HG03175 (cell line): ENCODE data around the gene GNG8.
"Not testable (repeated sequence)": the region's sequence is repeated elsewhere in the genome, so short reads cannot be mapped to it uniquely, and the experiment has no call there.

ENCODE experiments used
- ATAC-seq: cut with Tn5 transposase; IDR thresholded peaks from one replicate; pipeline ENCODE4 v1.9.1; 2021; ENCODE audit warnings: mild to moderate bottlenecking, moderate library complexity; ENCODE audit not compliant: unreplicated experiment

GNG8 gene

DNA sequence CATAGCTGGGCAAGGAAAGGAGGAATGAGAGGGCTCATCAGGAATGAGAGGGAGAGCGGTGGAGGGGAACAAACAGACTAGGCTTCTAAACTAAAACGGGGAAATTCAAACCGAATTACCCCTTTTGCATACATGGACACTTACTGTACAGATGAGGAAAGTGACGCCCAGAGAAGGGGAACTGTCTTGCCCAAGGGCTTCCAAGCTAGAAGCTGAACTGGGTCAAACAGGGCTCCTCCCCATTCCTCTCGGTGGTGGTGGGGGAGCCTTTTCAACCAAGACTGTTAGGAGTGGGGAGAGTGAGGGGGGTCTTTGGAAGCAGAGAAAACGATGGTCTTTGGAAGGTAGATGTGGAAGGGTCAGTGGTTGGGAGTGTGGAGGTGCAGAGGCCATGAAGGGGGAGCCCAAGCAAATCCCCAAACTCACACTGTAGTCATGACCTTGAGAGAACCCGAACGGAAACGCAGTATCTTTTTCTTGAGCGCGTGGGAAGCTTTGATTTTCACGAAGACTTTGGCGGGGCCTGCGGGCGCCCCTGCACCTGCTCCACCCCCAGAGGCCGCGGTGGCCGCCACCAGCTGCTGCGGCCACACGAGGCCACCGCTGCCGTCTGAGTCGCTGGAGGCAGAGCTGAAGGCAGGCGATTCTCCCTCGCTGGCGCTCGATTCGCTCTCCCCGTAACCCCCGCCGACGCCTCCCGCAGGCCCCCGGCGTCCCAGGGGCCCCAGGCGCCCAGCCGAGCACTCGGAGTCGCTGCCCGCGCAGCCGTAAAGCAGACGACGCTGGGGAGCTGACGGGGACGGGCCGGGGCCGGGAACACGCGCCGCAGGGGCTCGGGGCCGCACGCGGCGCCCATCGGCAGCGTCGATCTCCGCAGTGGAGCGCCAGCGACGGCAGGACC, 12.3 kb upstream of the GNG8 start:
- ATAC-seq = no peak

DNA sequence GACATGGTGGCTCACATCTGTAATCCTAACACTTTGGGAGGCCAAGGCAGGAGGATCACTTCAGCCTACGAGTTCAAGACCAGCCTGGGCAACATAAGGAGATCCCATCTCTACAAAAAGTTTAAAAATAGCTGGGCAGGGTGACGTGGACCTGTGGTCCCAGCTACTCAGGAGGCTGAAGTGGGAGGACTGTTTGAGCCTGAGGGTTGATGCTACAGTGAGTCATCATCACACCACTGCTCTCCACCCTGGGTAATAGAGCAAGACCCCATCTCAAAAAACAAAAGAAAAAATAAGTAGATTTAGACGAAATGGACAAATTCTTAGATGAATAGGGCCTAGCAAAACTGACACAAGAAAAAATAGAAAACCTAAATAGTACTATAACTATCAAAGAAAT, 10.4 kb upstream of the GNG8 start:
- no peak for ATAC-seq

DNA sequence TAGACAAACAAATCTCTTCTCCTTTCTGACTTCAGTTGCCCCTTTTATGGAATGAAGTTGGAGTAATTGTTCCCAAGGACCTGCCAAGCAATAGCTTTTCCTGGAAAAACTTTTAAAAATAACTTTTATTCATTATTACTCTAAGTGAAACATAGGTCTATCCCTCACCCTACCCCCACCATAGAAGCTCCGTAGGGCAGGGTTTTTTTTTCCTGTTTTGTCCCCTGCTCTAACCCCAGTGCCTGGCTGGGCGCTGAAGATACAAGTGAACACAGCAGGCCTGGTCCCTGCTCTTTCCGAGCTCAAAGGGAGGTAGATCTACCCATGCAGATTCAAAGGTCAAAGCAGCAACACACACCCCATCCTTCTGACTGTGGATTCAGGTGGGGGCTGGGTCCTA, 8.7 kb upstream of the GNG8 start:
- ATAC-seq = no peak

DNA sequence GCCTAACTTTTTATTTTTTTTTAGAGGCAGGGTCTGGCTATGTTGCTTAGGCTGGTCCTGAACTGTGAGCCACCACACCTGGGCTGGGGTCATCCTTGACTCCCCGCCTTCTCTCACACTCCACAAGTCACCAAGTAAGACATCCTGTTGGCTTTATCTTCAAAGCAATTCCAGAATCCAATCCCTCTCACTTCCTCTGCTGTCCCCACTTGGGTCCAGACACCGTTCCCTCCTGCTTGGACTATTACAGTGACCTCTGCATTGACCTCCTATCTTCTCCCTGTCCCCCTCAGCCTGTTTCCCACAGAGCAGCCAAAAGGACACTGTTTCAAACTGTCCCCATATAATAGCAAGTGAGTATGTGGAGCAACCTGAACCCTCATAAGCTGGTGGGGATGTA, 4.7 kb upstream of the GNG8 start:
- ATAC-seq = no peak

DNA sequence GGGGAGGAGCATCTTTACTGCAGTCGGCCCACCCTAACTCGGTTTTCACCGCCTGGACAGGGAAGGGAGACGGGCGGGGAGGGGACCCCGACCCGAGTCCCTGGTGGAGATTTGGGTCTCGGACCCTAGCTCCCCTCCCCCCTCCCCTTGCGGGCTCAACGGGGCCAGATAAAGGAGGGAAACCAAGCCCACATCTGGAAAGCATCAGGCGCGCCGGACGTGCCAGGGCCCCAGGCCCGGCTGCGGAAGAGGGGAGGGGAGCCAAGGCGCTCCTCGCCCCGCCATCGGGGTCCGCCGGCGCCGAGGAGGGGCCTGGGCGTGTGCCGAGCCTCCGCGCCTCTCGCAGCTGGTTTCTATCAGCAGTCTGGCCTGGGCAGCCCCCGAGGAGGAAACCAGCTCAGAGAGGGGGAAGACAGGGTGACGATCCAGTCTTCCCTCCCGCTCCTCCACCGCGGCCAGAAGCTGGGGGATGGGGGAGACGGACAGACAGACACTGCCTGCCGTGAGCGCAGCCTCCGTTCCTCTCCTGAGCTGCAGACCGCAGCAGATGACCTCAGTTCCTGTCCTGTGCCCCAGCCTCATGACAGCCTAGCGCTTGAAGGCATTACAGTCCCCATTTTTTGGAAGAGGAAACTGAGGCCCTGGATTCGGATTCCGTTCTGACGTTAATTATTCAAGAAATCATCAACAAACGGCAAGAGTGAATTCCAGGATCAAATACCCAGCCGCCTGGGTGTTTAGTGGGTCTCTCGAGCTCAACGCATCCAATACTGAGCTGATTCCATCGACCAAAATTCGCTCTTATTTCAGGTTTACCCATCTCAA, 3.6 kb upstream of the GNG8 start:
- no peak for ATAC-seq

DNA sequence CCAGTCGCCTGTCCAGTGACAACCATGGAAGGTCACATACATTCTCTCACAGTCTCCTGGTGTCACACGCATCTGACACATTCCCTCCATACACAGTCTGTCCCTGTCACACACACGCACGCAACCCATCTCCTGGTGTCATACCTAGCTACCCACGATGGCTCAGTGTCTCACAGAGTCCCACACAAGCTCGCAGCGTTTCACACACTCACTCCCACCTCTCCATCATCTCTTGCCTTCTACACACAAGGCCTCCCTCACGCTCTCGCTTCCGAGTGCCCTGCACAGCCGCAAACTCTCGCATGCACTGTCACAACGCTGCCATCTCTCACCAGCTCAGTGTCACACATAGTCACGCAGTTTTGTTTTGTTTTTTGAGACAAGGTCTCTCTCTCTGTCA, 1.2 kb upstream of the GNG8 start:
- no peak for ATAC-seq

DNA sequence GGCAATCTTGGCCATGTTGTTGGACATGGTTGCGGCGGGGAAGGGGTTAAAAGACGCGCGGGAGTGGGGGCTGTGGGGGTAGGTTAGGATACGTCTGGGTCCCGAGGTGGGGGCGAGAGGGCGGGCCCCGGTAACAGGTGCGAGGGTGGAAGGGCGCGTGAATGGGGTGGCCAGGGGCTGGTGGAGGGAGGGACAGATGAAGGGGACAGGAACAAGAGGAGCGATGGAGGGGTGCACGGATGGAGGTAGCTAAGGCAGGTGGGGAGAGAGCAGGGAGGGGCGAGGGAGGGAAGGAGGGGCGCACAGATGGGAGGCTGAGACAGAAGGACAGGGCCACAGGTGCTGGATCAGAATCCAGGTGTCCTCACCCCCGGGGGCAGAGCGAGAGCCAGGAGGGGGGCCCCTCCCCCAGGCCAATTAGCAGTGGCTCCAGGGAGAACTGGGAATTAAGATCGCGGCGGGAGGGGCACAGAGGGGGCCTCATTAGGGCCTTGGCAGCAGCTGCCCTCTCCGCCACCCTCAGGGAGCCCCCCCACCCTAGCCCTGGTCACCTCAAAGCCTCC, 1.3 kb downstream of the GNG8 start:
- ATAC-seq = no peak

DNA sequence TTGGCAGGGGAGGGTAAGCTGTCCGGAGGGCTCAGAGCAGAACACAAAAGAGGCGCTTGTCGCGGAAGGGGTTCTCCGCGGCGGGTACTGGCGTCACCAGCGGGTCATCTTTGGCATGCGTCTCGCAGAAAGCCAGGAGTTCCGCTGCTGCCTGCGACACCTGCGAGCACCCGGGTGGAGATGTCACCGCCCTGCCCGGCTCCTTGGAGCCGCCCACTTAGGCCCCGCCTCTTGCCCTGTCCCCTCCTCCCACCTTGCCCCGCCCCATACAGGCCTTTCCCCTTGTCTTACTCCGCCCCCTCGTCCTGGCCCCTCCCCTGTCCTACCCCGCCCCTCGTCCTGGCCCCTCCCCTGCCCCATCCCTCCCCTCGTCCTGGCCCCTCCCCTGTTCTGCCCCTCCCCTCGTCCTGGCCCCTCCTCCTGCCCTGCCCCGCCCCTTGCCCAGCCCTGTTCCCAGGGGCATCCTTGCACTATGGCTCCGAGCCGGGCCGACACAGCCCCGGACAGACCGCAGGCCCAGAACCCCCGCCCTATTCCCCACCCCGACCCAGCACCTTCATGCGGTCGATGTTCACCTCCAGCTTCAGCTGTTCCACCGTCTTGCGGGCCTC, 1.9 kb downstream of the GNG8 start:
- ATAC-seq = peak; percentile 50

DNA sequence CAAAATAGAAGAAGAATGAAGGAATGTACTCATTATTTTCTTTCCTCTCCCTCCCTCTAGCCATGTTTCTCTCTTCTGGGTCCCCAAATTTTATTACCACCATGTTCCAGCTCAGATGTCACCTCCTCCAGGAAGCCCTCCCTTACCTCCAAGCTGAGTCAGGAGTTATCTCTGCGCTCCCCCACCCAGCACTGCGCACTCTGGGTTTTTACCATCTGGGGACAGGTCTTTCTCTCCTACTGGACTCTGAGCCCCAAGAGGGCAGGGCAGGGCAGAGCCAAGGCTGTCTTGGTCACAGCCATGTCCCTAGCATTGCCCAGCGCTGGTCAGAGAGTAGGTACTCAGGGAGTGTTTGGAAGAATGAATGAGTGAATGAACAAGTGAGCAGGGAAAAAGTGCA, 2.9 kb downstream of the GNG8 start:
- no peak for ATAC-seq

DNA sequence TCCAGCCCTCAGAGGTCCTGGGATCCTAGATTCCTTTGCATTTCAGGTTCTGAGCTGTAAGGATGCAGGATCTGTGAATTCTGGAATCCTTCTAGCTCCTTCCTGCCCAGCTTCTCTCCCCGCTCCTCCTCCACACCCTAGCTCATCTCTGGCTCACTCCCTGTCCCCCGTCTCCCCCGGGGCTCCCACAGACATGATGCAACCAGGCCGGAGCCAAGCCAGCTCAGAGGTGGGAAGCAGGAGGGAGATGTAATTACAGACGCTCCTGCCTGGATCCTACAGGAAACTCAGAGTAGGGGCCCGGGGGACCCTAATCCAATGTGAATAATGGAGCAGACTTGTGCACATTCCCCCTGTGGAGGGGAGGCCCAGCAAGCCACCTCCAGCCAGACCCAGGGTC, 4.5 kb downstream of the GNG8 start:
- no peak for ATAC-seq

DNA sequence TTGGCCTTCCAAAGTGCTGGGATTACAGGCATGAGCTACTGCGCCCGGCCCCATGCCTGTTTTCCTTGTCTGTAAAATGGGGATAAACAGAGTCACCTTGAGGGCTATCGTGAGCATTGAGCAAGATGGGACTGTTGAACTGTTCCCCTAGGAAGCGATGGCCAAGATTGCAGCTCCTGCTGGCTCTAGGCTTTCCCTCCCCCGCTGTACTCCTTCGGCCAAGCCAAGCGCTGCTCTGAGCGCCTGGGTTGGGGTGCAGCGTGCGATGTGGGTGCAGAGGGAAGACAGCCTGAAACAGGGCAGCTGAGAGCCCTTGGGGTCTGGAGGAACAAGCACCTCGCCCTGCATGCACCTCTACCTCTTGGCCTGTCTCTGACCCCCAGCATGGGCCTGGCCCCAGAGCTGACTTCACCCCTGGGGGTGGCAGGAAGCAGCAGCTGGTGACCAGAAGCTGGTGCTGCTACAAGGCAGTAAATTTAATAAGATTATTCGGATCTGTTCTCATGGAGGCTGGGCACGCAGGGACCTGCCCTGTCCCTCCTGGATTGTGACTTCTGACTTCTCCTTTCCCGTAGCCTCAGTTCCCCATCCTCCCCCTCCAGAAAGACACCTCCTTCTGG, 5.3 kb downstream of the GNG8 start:
- ATAC-seq = no peak

DNA sequence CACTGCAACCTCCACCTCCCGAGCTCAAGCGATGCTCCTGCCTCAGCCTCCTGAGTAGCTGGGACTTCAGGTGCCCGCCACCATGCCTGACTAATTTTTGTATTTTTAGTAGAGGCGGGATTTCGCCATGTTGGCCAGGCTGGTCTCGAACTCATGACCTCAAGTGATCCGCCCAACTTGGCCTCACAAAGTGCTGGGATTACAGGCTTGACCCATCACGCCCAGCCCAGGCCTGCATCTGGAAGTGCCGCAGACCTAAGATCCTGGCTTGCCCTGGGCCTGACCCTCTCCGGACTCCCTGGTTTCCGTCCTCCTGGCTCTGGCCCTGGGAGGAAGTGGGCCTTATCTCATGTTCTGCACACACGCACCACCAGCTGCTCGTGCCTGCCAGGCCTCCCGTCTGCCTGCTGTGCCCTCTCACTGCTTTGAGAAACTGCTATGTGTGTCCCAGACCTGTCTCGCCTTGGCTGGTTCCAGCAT, 6.4 kb downstream of the GNG8 start:
- ATAC-seq = no peak

DNA sequence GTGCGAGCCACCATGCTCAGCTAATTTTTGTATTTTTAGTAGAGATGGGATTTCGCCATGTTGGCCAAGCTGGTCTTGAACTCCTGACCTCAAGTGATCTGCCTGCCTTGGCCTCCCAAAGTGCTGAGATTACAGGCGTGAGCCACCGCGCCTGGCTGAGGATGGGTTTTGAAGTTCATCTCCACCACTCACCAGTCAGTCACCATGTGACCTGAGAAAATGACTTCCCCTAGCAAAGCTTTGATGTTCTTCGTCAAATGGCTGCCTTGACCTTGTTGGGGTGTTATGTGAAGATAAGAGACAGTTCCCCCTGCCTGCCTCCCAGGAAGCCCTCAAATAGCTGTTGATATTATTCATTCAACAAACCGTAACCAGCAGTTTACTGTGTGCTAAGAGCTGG, 7.0 kb downstream of the GNG8 start:
- ATAC-seq = not testable (repeated sequence)

DNA sequence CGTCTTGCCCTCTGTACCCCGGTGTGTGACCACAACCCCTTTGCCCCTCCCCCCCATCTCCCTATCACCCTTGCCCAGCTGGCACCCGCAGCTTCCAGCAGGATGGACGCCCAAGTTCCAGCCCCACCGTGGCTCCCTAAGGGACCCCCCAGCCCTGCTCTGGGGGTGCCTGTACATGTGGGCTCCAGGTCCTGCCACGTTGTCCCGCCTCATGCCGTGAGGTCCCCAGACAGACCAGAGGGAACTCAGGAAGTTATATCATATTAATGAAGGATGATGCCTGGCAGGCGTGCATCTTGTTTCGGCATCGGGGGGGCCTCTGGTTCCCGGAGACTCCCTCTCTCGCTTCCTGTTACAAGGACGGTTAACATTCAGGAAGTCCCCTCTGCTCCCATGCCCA, 9.6 kb downstream of the GNG8 start:
- ATAC-seq = no peak

DNA sequence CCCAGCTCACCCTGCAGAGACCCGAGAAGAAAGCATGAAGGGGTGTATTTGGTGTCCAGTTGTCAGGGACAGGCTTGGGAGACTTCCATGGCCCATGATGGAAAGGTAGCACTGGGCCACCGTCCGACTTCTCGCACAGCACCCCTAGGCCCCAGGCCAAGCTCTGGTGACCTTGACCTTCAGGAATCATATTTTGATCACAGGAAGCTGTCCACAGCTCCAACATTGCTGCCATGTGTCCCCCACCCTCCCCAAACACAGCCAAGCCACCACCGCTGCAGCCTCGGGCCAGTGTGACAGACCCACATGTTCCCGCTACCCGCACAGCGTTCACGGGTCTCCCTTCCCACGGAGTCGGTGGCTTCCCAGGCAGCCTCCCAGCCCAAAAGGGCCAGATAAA, 10.3 kb downstream of the GNG8 start:
- ATAC-seq = no peak

DNA sequence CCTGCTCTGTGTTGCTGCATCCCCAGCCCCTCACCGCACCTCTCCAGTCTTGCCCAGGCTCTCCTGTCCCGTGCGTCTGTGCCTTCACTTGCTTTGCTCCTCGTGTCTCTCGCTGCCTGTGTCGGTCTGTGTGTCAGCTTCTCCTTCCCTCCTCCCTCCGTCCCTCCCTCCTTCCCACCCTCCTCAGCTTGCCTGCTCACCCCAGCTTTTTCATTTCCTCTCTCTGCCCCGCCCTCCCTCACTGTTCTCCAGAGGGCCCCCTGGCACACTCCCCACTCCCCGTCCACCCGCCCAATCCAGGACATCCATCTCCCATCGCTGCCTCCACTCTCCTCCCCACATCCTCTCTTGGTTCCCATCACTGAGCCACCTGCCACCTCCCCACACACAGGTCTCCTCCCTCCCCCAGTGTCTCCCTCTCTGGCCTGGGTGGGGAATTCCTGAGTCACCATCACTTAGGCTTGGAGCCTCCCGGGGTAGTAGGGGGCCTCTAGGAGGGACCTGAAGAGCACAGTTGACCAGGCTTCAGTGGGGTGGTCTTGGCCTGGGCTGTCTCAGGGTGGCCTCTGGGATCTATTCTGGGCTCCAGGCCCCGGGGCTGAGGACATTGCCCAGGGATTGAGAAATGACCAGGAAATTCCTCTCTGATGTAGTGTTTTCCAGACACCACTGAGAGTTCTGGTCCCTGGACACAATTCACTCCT, 10.9 kb downstream of the GNG8 start, which contains the start of gene PTGIR:
Gene PTGIR, minus strand, starts transcription at position 132 of the 704 bp plus-strand sequence. CDS start 864 bp downstream, outside the sequence.
- ATAC-seq = no peak

DNA sequence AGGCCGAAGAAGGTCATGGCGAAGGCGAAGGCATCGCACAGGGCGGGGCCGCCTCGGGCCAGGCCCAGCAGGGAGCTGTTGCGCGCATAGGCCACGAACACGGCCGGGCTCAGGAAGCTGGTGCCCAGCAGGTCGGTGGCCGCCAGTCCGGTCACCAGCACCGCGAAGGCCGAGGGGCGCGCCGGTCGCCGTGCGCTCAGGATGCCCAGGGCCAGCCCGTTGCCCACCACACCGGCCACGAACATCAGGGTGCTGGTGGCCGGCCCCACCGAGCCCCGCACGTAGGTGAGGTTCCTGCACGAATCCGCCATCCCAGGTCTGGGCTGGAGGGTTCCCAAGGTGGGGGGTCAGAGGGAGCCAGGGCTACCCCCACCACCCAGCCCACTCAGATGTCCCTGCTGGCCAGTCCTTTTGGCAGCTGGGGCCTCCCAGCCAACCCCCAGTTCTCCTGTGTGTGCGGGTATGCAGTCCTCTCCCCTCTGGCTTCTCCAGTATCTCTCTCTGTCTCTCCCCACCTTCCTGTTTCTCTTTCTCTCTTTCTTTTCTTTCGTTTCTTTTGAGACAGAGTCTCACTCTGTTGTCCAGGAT, 12.0 kb downstream of the GNG8 start:
- no peak for ATAC-seq

DNA sequence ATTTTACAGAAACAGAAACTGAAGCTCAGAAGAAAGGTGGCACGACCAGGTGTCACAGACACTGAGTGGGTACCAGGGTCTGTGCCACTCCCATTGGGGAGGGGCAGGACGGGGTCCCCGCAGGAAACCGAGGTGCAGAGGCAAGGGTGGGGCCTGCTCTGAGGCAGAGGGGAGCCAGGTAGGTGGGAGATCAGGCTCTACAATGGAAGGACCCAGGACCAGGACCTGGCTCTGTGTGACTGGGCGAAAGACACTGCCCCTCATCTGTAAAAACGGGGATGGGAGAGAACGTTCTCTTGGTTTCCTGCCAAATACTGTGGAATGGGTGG, 13.9 kb downstream of the GNG8 start:
- ATAC-seq = no peak

DNA sequence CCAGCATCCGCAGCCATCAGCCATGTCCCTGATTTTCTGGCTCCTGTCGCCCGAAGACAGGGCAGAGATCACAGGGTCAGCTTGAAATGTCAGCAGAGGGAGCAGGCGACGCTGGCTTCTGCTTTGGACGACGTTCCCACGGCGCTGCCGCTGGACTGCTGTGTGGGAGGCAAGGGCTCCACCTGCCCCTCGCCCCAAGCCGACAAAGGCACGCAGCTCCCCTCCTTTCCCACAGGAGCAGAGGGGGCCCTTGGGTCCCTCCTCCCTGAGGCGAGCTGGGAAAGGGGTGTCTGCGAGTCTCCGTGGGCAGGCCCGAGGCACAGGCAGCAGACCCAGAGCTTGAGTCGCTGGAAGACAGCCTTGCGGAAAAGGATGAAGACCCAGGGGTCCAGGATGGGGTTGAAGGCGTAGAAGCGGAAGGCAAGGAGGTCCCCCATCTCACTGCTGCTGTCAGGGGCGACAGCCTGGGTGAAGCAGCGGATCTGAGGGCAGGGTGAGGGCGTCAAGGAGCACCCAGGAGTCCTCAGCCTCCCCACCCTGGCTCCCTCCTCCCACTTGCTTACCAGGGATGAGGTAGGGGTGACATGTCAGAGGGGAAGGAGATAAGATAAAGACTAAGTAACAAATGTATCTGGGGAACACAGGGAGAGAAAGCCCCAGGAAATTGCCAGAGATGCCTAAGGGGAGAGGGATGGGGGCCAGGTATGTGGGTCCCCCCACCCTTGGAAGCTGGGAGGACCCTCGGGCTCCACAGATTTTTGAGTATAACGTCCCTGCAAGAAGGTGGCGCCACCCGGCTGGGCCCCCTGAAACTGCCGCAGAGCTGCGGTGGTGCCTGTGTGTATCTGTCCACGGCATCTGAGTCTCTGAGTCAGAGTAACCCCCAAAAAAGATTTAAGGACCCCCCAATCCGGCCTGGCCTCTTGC, 14.5 kb downstream of the GNG8 start:
- ATAC-seq = no peak
